Mucosa of rectum (tissue), 2 donors: ENCODE results near the gene ZCCHC9.
"Not testable (repeated sequence)": the region's sequence is repeated elsewhere in the genome, so short reads cannot be mapped to it uniquely, and the experiment has no call there.

Experiments used
- H3K27ac ChIP-seq, 2 donors: one replicate each; pipeline ENCODE4 v1.7.0; 2013; ENCODE audit warnings: inconsistent platforms in 2 of 2, low read depth in 2 of 2, low read length in 2 of 2
- H3K27me3 ChIP-seq, 2 donors: one replicate each; pipeline ENCODE4 v1.7.0; 2013; ENCODE audit warnings: low read length in 2 of 2; ENCODE audit not compliant: control insufficient read depth in 2 of 2, insufficient read depth in 2 of 2
- H3K36me3 ChIP-seq, 2 donors: one replicate each; pipeline ENCODE4 v1.7.0; 2013; ENCODE audit warnings: low read length in 2 of 2; ENCODE audit not compliant: control insufficient read depth in 2 of 2, insufficient read depth in 2 of 2
- H3K4me1 ChIP-seq, 2 donors: one replicate each; pipeline ENCODE4 v1.7.0; 2013; ENCODE audit warnings: low read length in 2 of 2, mild to moderate bottlenecking in 1 of 2; ENCODE audit not compliant: control insufficient read depth in 2 of 2, insufficient read depth in 2 of 2
- H3K4me3 ChIP-seq, 2 donors: one replicate each; pipeline ENCODE4 v1.7.0; 2013; ENCODE audit warnings: low read length in 2 of 2
- H3K9ac ChIP-seq, 2 donors: one replicate each; pipeline ENCODE4 v1.7.0; 2013; ENCODE audit warnings: low read length in 2 of 2, low read depth in 1 of 2, mild to moderate bottlenecking in 1 of 2
- H3K9me3 ChIP-seq, 2 donors: one replicate each; pipeline ENCODE4 v1.7.0; 2013; ENCODE audit warnings: low read length in 2 of 2; ENCODE audit not compliant: control insufficient read depth in 2 of 2
- donor health status: healthy.
- donor health status: Normal muscosa, but diverticular disease.

Gene ZCCHC9

GRCh38 chr5:81269751-81270393 lies 31.5 kb upstream of the ZCCHC9 start:
- H3K4me3 ChIP-seq: no peak overlapping the region
- H3K27ac ChIP-seq: no peak overlapping the region
- H3K9ac ChIP-seq: no peak overlapping the region
- H3K36me3 ChIP-seq: no peaks in the 10 kb centered on the region
- H3K27me3 ChIP-seq: no peaks in the 10 kb centered on the region
- H3K4me1 ChIP-seq: no peaks in the 10 kb centered on the region
- H3K9me3 ChIP-seq: no peaks in the 10 kb centered on the region

- H3K36me3 ChIP-seq, H3K27ac ChIP-seq, H3K9me3 ChIP-seq, H3K4me1 ChIP-seq, H3K9ac ChIP-seq, H3K4me3 ChIP-seq, H3K27me3 ChIP-seq: not testable (repeated sequence)
Measured at GRCh38 chr5:81270394-81271027, 30.9 kb upstream of the ZCCHC9 start.

GRCh38 chr5:81283976-81284375 lies 17.4 kb upstream of the ZCCHC9 start:
- Histone ChIP-seq H3K4me3 (no peak overlapping the region), H3K9me3 (no peaks in the 10 kb centered on the region), H3K4me1 (no peaks in the 10 kb centered on the region), H3K27me3 (no peaks in the 10 kb centered on the region), H3K9ac (no peak overlapping the region), H3K36me3 (peaks cover 0 to 2% of the 10 kb centered on the region in 2 donors), H3K27ac (no peak overlapping the region)

- peaks cover 0 to 2% of the 10 kb centered on the region in 2 donors for H3K36me3 ChIP-seq
- H3K27me3 ChIP-seq: no peaks in the 10 kb centered on the region
- no peak overlapping the region for H3K9ac ChIP-seq
- H3K27ac ChIP-seq: no peak overlapping the region
- H3K4me3 ChIP-seq: no peak overlapping the region
- no peaks in the 10 kb centered on the region for H3K9me3 ChIP-seq
- no peaks in the 10 kb centered on the region for H3K4me1 ChIP-seq
Measured at GRCh38 chr5:81286059-81286617, 15.2 kb upstream of the ZCCHC9 start.

- Histone ChIP-seq H3K9ac (no peak overlapping the region), H3K27ac (no peak overlapping the region), H3K36me3 (peaks cover 0 to 2% of the 10 kb centered on the region in 2 donors), H3K4me1 (no peaks in the 10 kb centered on the region), H3K9me3 (peaks cover 0 to 5% of the 10 kb centered on the region in 2 donors), H3K4me3 (no peak overlapping the region), H3K27me3 (no peaks in the 10 kb centered on the region)
Measured at GRCh38 chr5:81288021-81288433, 13.4 kb upstream of the ZCCHC9 start.

- no peak overlapping the region for H3K9ac ChIP-seq
- no peak overlapping the region for H3K27ac ChIP-seq
- H3K36me3 ChIP-seq: peaks cover 0 to 2% of the 10 kb centered on the region in 2 donors
- H3K4me1 ChIP-seq: no peaks in the 10 kb centered on the region
- no peaks in the 10 kb centered on the region for H3K27me3 ChIP-seq
- peaks cover 2 to 5% of the 10 kb centered on the region in 2 donors for H3K9me3 ChIP-seq
- no peak overlapping the region for H3K4me3 ChIP-seq
Measured at GRCh38 chr5:81290146-81290545, 11.2 kb upstream of the ZCCHC9 start.

- Histone ChIP-seq H3K9ac (no peak overlapping the region), H3K4me1 (no peaks in the 10 kb centered on the region), H3K36me3 (no peaks in the 10 kb centered on the region), H3K4me3 (no peak overlapping the region), H3K9me3 (peaks cover 2 to 5% of the 10 kb centered on the region in 2 donors), H3K27ac (no peak overlapping the region), H3K27me3 (no peaks in the 10 kb centered on the region)
Measured at GRCh38 chr5:81292130-81292529, 9.3 kb upstream of the ZCCHC9 start.

GRCh38 chr5:81294021-81294420 lies 7.4 kb upstream of the ZCCHC9 start:
- H3K4me3 ChIP-seq, H3K36me3 ChIP-seq, H3K27ac ChIP-seq, H3K9ac ChIP-seq, H3K9me3 ChIP-seq, H3K27me3 ChIP-seq, H3K4me1 ChIP-seq: not testable (repeated sequence)

GRCh38 chr5:81297531-81297930 lies 3.9 kb upstream of the ZCCHC9 start:
- peaks cover 2 to 3% of the 10 kb centered on the region in 2 donors for H3K36me3 ChIP-seq
- H3K27ac ChIP-seq: no peak overlapping the region
- peaks cover 0 to 2% of the 10 kb centered on the region in 2 donors for H3K9me3 ChIP-seq
- H3K27me3 ChIP-seq: no peaks in the 10 kb centered on the region
- H3K4me1 ChIP-seq: peaks cover 12 to 13% of the 10 kb centered on the region in 2 donors
- H3K4me3 ChIP-seq: no peak overlapping the region
- no peak overlapping the region for H3K9ac ChIP-seq

GRCh38 chr5:81300921-81301270 lies 491 bp upstream of the ZCCHC9 start:
- Histone ChIP-seq H3K4me3 (peak overlapping the region; percentile 96 to 99), H3K36me3 (peaks cover 3 to 5% of the 10 kb centered on the region in 2 donors), H3K9ac (peak overlapping the region; percentile 88 to 95), H3K27me3 (no peaks in the 10 kb centered on the region), H3K9me3 (no peaks in the 10 kb centered on the region), H3K27ac (peak overlapping the region; percentile 86 to 87), H3K4me1 (peaks cover 14 to 15% of the 10 kb centered on the region in 2 donors)
